T-helper 2 cell (primary cell): ENCODE results near the gene ACSS3.

Experiments
- DNase-seq, 5 experiments: peaks; one replicate each; pipeline versions ENCODE4 v3.0.0 to v3.0.0-alpha.2; 2012 to 2022

The ACSS3 gene

DNA sequence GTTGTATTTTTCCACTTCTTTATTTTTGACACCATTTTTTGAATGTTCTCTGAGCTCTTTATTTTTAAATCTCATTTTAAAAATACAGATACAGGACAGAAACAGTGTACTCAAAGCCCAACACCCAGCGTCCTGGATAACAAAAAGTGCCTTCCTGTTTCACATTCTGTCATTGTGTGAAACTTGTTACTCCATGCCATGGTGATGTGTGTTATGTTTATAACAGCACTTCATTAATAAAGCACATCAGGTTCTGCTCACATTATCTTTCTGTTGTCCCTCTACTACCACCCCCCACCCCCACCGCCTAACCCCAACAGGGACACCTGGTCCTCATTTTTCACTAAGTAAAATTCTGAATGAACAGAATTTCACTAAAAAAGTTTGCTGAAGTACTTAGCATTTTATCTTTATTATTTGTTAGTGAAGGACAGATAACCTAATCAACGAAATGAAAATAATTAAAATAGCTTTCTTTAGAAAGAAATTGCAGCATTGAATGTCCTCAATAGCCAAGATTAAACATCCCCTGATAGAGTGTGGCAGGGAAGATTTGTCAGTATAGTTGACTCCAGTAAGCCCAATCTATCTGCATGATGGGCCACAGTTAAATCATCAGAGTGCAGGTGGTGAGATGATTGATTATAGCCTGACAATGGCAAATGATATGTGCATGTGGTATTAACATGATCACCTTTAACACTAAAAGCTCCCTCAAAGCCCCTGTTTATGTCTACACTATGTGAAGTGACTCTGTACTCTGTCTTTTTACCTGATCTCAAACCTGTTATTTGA lies 153.9 kb downstream of the ACSS3 start:
- DNase-seq = no peak

DNA sequence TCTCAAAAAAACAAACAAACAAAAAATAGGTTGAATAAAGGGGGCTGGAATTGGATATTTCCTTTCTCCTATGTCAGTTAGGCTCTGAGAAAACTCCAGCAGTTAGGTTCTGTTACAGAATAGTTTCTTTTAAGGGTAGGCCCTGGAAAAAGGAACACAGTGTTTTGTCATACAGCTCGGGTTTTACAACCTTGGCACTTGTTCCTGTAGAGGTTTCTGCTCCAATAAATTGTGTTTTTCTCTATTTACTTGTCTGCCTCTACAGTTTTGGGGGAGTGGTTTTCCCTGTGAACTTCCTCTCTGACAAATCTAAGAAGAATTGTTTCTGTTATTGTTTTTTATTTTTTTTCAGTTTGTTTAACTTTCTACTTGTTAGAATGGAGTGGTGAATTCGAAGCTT lies 167.6 kb downstream of the ACSS3 start:
- no peak for DNase-seq

DNA sequence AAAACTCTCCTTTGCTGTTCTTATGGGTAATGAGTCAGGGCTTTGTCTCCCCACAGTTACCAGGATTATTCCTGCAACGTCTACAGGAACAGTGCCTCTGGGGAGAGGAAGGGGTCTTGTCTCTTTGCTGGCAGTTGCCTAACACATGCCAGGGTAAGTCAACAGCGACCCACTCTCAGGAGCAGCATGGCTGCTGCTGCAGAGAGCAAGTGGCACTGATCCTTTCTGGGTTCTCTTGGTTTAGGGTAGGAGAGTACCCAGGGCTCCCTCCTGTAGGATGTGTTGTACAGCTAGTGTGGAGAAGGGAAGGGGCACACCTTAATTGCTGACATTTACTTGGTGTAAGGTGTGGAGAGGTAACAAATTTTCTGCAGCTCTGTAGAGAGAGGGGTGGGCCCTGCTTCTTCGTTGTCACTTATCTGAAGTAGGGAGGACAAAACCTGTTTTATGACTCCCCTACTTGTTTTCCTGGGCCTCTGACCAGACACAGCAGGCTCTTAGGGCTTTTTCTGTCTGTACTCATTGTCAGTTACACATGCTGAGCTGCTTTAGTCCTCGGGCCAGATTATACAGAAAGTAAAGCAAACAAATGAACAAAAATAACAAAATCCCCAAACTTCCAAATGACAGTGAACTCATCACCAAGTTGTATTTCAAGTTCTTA lies 168.2 kb downstream of the ACSS3 start:
- no peak for DNase-seq

DNA sequence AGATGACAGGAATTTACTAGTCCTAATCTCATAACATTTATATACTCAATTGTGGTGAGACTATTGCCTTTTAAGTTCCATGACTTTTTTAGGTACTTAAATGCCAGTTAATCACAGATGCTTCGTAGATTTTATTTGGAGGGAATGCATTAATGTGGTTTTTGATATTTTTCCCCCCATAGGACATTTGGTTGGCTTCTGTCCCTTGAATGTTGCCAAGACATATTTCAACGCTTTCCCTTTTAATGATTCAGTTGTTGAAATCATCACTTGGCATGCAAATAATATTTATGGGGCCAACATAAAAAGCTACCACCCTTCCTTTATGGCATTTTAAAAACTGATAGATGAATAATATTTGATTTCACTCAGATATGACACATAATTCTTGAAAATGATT lies 172.1 kb downstream of the ACSS3 start:
- DNase-seq = no peak

DNA sequence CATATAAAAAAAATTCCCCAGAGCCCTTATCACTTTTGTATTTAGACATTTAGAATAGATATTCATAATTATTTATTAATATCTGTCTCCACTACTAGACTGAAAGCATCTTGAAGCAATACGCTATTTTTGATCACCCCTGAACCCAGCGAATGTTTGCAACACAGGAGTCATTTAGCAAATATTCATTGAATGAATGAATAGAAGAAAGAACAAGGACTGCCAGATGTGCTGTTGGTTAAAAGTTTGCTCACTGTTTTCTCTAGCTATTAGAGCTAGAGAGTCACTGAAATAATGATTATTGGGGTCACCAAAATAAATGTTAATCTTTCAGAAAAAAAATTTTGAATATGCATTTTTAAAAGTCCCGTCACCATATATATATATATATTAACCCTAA lies 174.3 kb downstream of the ACSS3 start:
- DNase-seq = no peak

DNA sequence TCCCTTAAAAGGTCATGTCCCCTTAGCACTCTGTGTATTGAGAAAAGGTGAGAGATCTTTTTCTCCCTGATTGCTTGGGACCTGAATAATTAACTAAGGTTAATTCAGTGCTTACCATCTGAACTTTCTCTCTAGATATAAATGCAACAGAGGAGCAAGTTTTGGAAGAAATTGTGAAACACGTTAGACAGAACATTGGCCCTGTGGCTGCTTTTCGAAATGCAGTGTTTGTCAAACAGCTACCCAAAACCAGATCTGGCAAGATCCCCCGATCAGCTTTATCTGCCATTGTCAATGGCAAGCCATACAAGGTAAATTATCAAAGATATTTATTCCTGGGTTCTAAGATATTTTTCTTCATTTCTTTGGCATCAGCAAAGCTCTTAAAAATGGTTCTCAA lies 175.5 kb downstream of the ACSS3 start:
- DNase-seq = no peak

DNA sequence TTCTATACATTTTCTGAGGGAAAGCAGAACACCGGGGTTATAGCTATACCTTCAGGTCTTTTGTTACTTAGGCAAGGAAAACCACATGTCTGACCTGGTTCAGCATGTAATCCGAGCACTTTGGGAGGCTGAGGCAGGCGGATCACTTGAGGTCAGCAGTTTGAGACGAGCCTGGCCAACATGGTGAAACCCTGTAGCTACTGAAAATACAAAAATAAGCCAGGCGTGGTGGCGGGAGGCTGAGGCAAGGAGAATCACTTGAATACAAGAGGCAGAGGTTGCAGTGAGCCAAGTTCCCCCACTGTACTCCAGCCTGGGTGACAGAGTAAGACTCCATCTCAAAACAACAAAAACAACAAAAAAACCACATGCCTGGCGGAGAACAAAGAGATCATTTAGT lies 177.6 kb downstream of the ACSS3 start:
- no peak for DNase-seq

DNA sequence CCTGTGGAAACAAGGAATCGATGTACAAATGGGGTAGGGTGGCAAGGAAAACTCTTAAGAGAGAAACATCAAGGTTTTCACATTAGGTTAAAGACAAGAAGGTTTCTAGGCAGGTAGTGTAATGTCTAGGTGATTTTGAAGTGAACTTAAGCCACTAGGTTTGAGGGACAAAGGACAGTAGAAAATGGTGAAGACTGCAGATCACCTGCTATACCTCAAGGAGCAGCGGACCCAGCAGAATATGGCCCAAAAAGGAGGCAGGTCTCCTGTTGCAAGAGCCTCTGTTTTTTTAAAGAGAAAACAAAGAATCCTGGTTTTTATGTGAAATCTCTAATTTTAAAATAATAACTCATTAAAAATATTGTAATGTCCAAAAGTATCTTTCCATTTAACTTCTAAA lies 178.1 kb downstream of the ACSS3 start:
- DNase-seq = no peak

DNA sequence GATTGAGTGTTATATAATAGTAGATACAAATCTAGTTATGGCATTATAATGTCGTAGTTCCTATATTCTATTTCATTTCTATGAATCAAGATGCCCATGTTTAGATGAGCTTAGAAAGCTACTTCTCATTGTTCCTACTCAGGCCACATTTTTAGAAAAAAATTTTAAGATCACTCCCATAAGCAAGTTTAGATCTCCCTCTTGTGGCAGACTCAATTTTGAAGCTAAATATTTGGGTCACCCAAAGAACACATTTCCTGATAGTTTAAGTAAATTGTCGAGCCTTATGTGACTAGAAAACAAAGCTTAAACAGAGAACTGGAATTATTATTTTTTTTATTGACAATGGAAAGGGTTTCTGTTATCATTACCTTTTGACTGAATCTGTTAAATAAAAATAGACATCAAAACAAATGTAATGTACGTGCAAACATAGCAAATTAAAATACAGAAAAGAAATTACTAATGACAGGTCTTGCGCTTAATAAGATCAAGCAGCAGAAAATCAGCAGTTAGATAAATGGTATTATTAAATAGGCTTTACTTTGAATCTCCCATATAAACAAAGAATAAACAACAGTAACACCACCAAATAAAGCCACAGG lies 180.2 kb downstream of the ACSS3 start:
- no peak for DNase-seq

DNA sequence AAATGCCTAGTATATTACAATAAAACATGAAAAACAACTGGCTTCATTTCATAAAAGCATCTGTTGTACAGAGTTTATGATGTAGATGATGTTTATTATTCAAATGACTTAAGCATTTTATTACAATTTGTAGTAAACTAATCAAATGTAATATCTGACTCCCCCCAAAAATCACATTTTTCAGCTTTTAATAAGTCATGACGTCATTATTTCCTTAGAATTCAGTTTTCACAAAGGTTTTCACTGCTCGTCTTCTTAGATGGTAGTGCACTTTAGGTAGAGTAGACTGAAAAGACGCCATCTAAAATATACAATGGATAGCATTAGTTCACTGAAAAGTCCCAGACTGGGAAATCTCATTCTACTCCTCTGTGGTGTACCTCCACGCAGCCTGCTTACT lies 181.5 kb downstream of the ACSS3 start:
- DNase-seq = no peak

DNA sequence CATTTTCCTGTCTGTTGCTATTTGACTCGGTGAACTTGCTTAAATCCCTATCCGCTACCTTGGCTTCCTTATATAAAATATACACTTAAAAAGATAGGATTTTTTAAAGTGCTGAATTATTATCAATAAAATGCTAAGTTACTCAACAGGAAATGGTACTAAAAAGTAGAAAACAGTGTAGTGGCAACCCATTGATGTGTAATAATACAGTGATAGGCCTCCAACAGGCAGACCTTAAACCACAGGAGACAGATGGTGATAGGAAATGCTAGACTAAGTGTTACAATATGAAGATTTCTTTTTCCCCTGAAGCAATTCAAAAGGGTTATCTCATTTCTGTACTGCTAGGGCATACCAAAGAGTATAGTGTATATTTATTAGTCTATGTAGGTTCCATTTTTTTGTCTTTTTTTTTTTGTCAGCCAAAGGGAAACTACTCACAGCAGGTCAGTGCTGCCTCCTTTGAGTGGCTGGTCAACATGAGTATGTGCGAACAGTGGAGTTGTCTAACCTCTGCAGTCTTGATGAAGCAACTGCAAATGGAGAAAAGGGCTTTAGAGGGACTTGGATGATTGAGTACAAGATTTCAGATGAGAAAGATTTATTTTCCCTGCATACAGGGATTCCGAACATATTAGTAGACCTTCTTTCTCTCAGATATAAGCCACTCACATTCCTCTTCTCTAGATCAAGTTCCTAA lies 183.8 kb downstream of the ACSS3 start:
- no peak for DNase-seq

DNA sequence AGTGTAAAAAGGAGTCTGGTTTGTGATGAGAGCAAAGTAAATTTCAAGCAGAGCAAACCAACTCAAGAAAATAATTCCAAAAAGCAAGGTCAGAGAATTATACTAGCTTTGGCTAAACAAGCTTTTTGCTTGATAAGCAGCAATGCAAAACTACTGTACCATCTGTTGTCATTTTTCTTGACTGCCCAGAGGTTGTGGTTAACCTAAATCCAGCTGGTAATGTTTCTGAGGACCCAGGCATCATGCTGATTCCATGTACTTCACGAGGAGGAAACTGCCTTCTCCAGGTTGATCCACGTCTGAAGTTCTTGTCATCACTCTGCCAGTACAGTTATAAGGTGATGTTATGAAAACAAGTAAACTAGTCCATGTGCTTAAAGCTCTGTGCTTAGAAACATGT lies 185.2 kb downstream of the ACSS3 start:
- no peak for DNase-seq

DNA sequence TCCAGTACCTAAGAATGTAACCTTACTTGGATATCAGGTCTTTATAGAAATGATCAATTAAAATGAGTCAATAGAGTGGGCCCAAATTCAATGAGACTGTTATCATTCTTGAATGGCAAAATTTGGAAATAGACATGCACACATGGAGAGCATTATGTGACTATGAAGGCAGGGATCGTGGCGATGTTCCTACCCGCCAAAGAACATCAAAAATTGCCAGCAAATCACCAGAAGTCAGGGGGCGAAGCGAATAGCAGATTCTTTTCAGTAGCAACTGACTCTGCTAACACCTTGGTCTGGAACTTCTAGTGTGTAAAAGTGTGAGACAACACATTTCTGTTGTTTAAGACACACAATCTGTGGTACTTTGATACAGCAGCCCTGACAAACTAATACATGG lies 192.5 kb downstream of the ACSS3 start:
- DNase-seq = no peak

DNA sequence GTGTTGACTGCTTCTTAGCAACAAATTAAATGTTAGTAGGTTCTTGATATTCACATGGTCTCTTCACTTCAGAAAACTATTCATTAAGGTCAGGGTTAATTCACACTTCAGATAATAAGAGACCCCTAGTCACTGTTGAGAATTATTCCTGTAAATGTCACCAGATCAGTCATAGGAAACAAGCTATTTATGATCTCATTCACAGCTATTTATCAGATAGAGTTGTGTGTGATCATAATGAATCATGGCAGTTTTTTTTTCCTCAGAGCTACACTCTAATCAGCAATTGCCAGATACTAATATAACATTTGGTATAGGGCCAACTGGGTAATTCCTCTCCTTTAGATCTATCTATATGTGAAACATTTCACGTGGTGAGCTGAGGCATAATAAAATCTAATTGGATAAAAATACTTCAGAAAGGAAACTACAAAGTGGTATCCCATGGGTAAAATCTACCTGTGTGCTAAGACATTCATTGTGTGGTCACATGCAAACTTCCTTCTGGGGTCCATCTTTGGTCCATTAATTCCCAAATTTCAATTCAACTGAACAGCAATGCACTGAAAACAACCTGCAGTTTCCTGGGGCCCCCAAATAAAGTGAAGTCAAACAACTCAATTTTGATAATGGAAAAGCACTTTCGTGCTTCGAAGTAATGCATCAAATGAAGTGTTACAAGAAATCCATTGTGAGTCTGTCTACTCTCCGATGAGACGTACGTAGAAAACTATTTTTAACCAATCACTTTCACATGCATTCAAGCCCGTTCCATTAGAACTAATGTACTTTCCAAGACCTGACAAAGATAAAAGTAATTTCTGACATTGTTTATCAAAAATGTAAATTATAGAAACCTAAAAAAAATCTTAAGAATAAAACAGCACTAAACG lies 197.0 kb downstream of the ACSS3 start:
- no peak for DNase-seq

DNA sequence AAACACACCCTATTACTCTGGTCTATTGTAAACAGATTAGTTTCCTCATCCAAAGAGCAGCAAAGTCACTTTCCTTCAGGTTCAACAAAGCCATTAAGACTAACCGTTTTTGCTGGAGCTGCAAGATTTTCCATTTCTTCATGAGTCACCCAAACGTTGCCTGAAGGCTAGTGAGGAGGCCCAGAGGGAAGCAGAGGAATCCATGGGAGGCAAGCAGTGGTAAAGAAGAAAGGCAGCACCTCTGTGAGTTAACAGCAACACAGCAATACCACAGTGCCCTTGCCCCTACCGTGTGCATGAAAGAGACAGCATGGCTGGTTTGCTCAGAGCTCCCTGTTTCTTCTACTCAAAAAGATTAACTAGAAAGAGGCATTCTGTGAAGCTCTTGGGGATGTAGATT lies 206.3 kb downstream of the ACSS3 start:
- DNase-seq = no peak

DNA sequence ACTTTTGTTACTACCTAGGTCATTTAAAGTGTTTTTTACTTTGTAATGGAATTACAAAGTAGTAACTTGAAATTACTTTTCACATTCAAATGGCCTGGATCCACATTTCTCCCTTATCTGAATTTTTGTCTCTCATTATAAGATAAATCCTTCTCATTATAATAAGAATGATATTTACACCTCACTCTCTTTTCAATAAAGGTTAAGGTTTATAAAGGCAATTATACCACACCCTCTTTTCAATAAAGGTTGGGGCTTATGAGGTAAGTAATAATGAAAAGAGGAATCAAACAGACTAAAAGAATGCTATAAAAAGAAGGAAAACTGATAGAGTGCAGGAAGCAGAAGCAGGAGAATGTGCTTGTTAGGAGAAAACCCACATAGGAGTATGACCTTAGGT lies 210.8 kb downstream of the ACSS3 start:
- no peak for DNase-seq

DNA sequence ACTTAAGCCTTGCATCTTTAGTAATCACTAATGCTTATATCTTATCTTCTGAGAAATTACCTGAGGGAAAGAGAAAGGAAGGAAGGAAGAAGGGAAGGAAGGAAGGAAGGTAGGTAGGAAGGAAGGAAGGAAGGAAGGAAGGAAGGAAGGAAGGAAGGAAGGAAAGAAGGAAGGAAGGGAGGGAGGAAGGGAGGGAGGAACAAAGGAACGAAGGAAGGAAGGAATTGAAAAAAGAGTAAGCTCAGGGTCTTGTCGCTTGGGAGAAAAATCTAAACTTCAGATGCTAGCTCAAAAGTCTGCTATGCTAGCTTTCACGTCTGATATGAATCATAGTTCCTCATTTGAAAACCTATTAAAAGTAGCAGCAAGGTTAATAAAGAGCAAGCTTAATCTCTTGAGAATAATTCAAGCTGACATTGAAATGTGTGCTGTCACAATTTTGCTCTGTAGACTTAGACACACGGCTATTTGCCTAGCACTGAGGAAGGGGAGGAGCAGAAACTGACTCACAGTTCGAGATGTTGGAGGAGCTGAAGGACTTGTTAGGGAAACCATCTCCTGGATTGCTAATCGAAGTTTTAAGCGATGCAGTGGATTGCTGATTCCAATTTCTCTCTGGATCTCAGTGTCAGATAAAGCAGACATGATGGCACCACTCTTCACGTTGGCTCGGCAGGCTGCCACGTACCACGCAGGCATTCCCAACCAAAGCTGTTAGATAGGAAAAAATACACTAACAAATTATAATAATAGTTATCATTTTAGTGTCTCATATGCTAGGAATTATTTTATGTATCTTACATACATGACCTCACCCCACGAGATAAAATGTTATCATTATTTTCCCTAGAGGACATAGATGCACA lies 216.7 kb downstream of the ACSS3 start:
- no peak for DNase-seq

DNA sequence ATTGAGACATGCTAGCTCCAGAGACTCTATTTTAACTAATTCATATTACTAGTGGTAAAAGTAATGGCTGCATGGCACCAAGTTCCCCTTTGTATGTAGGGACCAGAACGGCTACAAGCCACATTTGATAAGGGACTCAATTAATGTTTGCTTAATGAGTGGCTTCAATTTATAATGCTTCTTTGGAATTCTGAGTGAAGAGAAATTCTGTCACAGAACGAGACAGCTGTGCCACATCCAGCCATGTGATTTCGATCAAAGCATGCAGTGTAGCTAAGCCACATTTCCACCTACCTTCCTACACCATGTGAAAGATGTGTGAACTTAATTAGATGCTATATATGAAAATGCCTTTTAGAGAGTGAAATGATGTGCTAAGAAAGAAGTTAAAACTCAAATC lies 217.4 kb downstream of the ACSS3 start:
- DNase-seq = no peak

DNA sequence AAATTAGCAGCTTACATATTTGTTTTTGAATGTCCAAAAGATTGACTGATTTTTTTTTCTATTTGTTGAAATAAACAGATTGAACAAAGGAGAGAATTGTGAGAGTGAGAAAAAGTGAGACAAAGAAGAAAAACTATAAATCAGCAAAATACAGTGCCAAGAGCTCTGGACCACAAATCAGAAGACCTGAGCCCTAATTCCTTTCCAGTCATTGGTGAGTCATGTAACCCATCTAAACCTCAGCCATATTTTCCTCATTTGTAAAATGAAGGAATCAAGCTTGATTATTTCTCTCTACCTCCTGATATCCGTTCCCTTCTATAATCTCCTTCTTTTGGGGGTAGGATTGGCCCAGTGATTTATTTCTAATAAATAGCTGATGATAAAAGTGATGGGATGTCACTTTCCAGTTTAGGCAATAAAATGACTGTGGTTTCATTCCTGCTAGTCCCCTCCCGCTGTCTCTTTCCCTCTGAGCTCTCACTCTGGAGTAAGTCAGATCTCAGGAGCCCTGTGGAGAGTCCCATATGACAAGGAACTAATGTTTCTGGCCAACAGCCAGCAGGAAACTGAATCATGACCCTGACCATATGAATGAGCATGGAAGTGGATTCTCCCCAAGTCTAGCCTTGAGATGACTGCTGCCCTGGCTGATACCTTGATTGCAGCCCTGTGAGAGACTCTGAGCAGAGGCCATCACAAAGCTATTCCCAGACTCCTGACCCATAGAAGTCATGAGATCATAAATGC lies 218.9 kb downstream of the ACSS3 start:
- DNase-seq = no peak

DNA sequence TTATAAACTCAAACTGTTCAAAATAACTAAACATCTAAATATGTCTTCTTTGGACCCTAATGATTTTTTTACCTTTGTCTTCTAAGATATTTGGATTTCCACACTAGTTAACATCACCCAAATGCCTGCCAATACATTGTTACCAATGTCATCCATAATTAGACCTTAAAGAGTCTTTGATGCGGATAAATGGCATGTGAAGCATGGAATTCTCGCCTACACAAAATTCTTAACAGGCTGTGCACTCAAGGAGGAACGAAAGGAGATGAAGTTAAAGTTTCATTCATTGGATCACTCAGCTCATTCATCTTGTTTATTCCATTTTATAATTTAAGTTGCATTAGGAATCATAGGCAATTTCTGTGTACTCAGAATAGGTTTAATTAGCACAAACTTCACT lies 219.7 kb downstream of the ACSS3 start:
- no peak for DNase-seq

DNA sequence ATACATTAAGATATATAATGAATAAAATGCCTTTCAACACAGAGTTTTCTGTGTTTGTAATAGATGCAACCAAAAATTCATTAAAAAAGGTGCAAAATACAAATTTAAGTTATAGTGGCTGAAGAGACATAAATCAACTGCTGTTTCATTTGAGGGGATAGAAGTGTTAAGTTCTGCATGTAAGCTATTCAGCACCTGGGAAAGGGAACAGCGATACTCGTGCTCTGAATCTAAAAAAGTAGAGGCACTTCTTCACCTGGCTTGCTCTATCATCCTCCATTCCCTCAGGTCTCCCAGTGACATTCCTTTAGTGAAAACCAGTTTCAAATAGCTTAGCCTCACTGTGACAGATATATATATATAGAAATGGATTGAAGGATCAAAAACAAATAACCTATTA lies 222.6 kb downstream of the ACSS3 start:
- no peak for DNase-seq
